ENCODE results near the gene RBCK1. TPM values are rescaled to one million over a fixed set of nuclear protein-coding genes. Genes with fewer than 3 reads are reported as not detected.

Gene RBCK1
- total and polyA plus RNA-seq, 9 of the 15 experiments (the other 6 are each of a cell fraction or from before 2014, with no cell fraction given), result 5.9 to 59.3 (median 26.5) TPM

DNA sequence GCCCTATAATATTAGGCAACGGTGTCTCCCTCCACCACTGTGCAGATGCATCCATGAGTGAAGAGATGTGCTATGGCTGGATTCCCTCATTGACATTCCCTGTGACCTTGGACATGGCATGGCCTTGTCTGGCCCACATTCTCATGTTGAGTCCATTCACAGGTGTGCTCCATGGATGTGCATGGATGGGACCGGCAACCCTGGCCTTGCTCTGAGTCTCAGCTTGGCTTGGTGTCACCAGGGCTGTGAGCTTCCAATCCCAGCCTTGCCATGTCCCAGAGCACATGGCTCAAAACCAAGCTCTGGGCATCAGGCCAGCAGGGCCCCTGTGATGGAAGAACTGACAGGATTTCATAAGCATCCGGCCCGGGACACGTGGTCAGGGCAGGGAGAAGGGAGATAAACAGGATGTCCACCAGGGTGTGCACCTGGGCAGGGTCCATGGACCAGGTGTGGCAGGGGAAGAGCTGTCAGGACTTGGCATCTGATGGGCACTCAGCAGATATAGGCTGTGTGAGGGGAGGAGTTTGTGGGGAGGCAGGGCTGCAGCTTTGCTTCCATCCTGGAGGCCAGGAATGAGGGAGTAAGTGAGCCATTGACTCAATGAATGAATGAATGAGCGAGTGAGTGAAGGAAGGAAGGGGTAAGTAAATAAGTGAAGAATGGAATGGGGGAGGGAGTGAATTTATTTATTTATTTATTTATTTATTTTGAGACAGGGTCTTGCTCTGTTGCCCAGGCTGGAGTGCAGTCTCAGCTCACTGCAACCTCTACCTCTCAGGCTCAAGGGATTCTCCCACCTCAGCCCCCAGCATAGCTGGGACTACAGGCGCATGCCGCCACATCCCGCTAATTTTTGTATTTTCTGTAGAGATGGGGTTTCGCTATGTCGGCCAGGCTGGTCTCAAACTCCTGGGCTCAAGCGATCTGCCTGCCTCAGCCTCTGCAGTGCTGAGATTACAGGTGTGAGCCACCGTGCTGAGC is 45.5 kb upstream of the RBCK1 start (continued):
- TF ChIP-seq ARID4B (CRISPR knock-in tag; IDR thresholded peaks at IDR 0.05) (no peak), KLF6 (CRISPR knock-in tag; IDR thresholded peaks at IDR 0.05; ENCODE audit: borderline replicate concordance) (peak; percentile 92; the same call in 1 of the 2 replicates), ETV5 (CRISPR knock-in tag; IDR thresholded peaks at IDR 0.05; ENCODE audit: low read depth) (peak; percentile 98), FOXP1 (CRISPR knock-in tag; IDR thresholded peaks at IDR 0.05) (peak; percentile 31; the same call in 1 of the 2 replicates), TCF7L2 (IDR thresholded peaks at IDR 0.05; ENCODE audit: low read depth, low read length) (no peak), PTTG1 (tag; IDR thresholded peaks at IDR 0.05; ENCODE audit: low read depth) (peak; percentile 62; the same call in 1 of the 2 replicates), TCF3 (CRISPR knock-in tag; IDR thresholded peaks at IDR 0.05) (peak; percentile 44; the same call in 1 of the 2 replicates), IFI16 (CRISPR knock-in tag; IDR thresholded peaks at IDR 0.05) (peak; percentile 49; the same call in 1 of the 2 replicates), SMAD4 (CRISPR knock-in tag; conservative IDR thresholded peaks at IDR 0.05) (peak; percentile 97), MEIS2 (IDR thresholded peaks at IDR 0.05; ENCODE audit: partially characterized antibody) (peak; percentile 62), KDM5B (IDR thresholded peaks at IDR 0.05; ENCODE audit: insufficient replicate concordance, low read depth, low read length) (no peak), SMAD3 (CRISPR knock-in tag; conservative IDR thresholded peaks at IDR 0.05) (peak; percentile 90), EGR1 (conservative IDR thresholded peaks at IDR 0.05) (no peak)
- TF ChIP-seq, protein P1, sequence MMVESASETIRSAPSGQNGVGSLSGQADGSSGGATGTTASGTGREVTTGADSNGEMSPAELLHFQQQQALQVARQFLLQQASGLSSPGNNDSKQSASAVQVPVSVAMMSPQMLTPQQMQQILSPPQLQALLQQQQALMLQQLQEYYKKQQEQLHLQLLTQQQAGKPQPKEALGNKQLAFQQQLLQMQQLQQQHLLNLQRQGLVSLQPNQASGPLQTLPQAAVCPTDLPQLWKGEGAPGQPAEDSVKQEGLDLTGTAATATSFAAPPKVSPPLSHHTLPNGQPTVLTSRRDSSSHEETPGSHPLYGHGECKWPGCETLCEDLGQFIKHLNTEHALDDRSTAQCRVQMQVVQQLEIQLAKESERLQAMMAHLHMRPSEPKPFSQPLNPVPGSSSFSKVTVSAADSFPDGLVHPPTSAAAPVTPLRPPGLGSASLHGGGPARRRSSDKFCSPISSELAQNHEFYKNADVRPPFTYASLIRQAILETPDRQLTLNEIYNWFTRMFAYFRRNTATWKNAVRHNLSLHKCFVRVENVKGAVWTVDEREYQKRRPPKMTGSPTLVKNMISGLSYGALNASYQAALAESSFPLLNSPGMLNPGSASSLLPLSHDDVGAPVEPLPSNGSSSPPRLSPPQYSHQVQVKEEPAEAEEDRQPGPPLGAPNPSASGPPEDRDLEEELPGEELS (CRISPR knock-in tag; IDR thresholded peaks at IDR 0.05; ENCODE audit: borderline replicate concordance), result no peak
- TF ChIP-seq, protein P2, sequence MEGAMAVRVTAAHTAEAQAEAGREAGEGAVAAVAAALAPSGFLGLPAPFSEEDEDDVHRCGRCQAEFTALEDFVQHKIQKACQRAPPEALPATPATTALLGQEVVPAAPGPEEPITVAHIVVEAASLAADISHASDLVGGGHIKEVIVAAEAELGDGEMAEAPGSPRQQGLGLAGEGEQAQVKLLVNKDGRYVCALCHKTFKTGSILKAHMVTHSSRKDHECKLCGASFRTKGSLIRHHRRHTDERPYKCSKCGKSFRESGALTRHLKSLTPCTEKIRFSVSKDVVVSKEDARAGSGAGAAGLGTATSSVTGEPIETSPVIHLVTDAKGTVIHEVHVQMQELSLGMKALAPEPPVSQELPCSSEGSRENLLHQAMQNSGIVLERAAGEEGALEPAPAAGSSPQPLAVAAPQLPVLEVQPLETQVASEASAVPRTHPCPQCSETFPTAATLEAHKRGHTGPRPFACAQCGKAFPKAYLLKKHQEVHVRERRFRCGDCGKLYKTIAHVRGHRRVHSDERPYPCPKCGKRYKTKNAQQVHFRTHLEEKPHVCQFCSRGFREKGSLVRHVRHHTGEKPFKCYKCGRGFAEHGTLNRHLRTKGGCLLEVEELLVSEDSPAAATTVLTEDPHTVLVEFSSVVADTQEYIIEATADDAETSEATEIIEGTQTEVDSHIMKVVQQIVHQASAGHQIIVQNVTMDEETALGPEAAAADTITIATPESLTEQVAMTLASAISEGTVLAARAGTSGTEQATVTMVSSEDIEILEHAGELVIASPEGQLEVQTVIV (CRISPR knock-in tag; IDR thresholded peaks at IDR 0.05; ENCODE audit: borderline replicate concordance), result peak; percentile 69; the same call in 1 of the 2 replicates
